GM23338 (cell line): ENCODE measurements around the gene CD59. TPM values are rescaled to one million over a fixed set of nuclear protein-coding genes. Genes with fewer than 3 reads are reported as not detected.

Experiments
- ATAC-seq: fragments of 200-7000 bp; cut with Tn5 transposase; 3 replicates; pipeline ENCODE4 v1.9.1; 2020
- DNase-seq: peaks from one replicate; pipeline ENCODE4 v3.0.0-alpha.2; 2015; ENCODE audit warnings: low spot score
- H2AFZ ChIP-seq: fragments of 200-600 bp; sonication (generic); 2 replicates; pipeline ENCODE4 v1.8.0; 2016; ENCODE audit warnings: antibody characterized with exemption, mild to moderate bottlenecking, moderate library complexity
- H3F3A ChIP-seq: fragments of 200-600 bp; sonication (generic); replicated peaks from 2 replicates; pipeline ENCODE4 v1.8.0; 2017; ENCODE audit warnings: antibody characterized with exemption, mixed run types, low read depth
- H3K27ac ChIP-seq: fragments of 200-600 bp; sonication (generic); 2 replicates; pipeline ENCODE4 v1.6.1; 2016; ENCODE audit warnings: low read depth
- H3K27me3 ChIP-seq: fragments of 200-600 bp; sonication (generic); 2 replicates; pipeline ENCODE4 v1.8.0; 2016; ENCODE audit warnings: mild to moderate bottlenecking, mixed run types, moderate library complexity; ENCODE audit not compliant: insufficient read depth
- H3K36me3 ChIP-seq: fragments of 200-600 bp; sonication (generic); 2 replicates; pipeline ENCODE4 v1.8.0; 2016; ENCODE audit warnings: mild to moderate bottlenecking; ENCODE audit not compliant: insufficient read depth
- H3K4me1 ChIP-seq: fragments of 200-600 bp; sonication (generic); 2 replicates; pipeline ENCODE4 v1.8.0; 2016; ENCODE audit warnings: mild to moderate bottlenecking, moderate library complexity; ENCODE audit not compliant: insufficient read depth
- H3K4me2 ChIP-seq: fragments of 200-600 bp; sonication (generic); 2 replicates; pipeline ENCODE4 v1.7.1; 2017; ENCODE audit warnings: mixed run types
- H3K4me3 ChIP-seq: fragments of 200-600 bp; sonication (generic); 2 replicates; pipeline ENCODE4 v1.6.1; 2016; ENCODE audit warnings: mixed run types
- H3K79me2 ChIP-seq: fragments of 200-600 bp; sonication (generic); replicated peaks from 2 replicates; pipeline ENCODE4 v1.8.0; 2017; ENCODE audit warnings: mild to moderate bottlenecking; ENCODE audit not compliant: insufficient read depth
- H3K9me2 ChIP-seq: fragments of 200-600 bp; sonication (generic); 2 replicates; pipeline ENCODE4 v1.8.0; 2017; ENCODE audit not compliant: insufficient read depth
- H4K20me1 ChIP-seq: fragments of 200-600 bp; sonication (generic); replicated peaks from 2 replicates; pipeline ENCODE4 v1.8.0; 2017; ENCODE audit warnings: mild to moderate bottlenecking; ENCODE audit not compliant: insufficient read depth
- H3K27ac Mint-ChIP-seq: 2 replicates; pipeline ENCODE4 v1.8.0; 2020; ENCODE audit warnings: inconsistent platforms, mild to moderate bottlenecking, moderate library complexity, mixed read lengths
- H3K27me3 Mint-ChIP-seq: 3 replicates; pipeline ENCODE4 v1.8.0; 2022; ENCODE audit warnings: low read depth, mild to moderate bottlenecking, moderate library complexity, mixed read lengths, inconsistent platforms; ENCODE audit not compliant: insufficient read depth, poor library complexity
- H3K36me3 Mint-ChIP-seq: 3 replicates; pipeline ENCODE4 v1.8.0; 2021; ENCODE audit warnings: low read depth, mild to moderate bottlenecking, inconsistent platforms, moderate library complexity, mixed read lengths
- H3K4me1 Mint-ChIP-seq: 3 replicates; pipeline ENCODE4 v1.8.0; 2020; ENCODE audit warnings: mild to moderate bottlenecking, inconsistent platforms, mixed read lengths
- H3K4me3 Mint-ChIP-seq: 3 replicates; pipeline ENCODE4 v1.8.0; 2021; ENCODE audit warnings: moderate library complexity, mild to moderate bottlenecking, inconsistent platforms, mixed read lengths
- H3K9me3 Mint-ChIP-seq: 3 replicates; pipeline ENCODE4 v1.8.0; 2020; ENCODE audit warnings: moderate library complexity, mild to moderate bottlenecking, inconsistent platforms, mixed read lengths
- CREB1 ChIP-seq: fragments of 250-450 bp; sonication (Bioruptor Pico); IDR thresholded peaks from 2 replicates; pipeline ENCODE4 v1.5.0; 2020; ENCODE audit warnings: low read depth, mild to moderate bottlenecking, moderate library complexity
- ETS1 ChIP-seq: IDR thresholded peaks from 2 replicates; pipeline ENCODE4 v1.6.1; 2016; ENCODE audit warnings: antibody characterized with exemption
- EZH2 ChIP-seq: fragments of 200-600 bp; sonication (generic); IDR thresholded peaks from one replicate; pipeline ENCODE4 v1.8.0; 2017; ENCODE audit warnings: antibody characterized with exemption, mild to moderate bottlenecking, low read depth; ENCODE audit not compliant: unreplicated experiment
- EZH2phosphoT487 ChIP-seq: fragments of 200-600 bp; sonication (generic); IDR thresholded peaks from one replicate; pipeline ENCODE4 v1.8.1; 2018; ENCODE audit warnings: antibody characterized with exemption; ENCODE audit not compliant: unreplicated experiment
- JUNB ChIP-seq: IDR thresholded peaks from one replicate; pipeline ENCODE4 v1.6.1; 2016; ENCODE audit warnings: antibody characterized with exemption; ENCODE audit not compliant: unreplicated experiment
- NANOG ChIP-seq: IDR thresholded peaks from 2 replicates; pipeline ENCODE4 v1.6.1; 2016; ENCODE audit warnings: antibody characterized with exemption, borderline replicate concordance
- POLR2AphosphoS5 ChIP-seq: IDR thresholded peaks from 2 replicates; pipeline ENCODE4 v1.6.1; 2016; ENCODE audit warnings: antibody characterized with exemption, low read depth
- STAT1 ChIP-seq: IDR thresholded peaks from one replicate; pipeline ENCODE4 v1.6.1; 2016; ENCODE audit warnings: antibody characterized with exemption; ENCODE audit not compliant: unreplicated experiment
- ZNF114 ChIP-seq: fragments of 250-450 bp; sonication (Bioruptor Pico); IDR thresholded peaks from 2 replicates; pipeline ENCODE4 v1.5.0; 2020; ENCODE audit warnings: mild to moderate bottlenecking, moderate library complexity
- ZNF331 ChIP-seq: fragments of 250-450 bp; sonication (Bioruptor Pico); IDR thresholded peaks from 2 replicates; pipeline ENCODE4 v1.5.0; 2020; ENCODE audit warnings: low read depth, mild to moderate bottlenecking, moderate library complexity
- ZNF462 ChIP-seq: fragments of 250-450 bp; sonication (Bioruptor Pico); IDR thresholded peaks from 2 replicates; pipeline ENCODE4 v1.5.0; 2020; ENCODE audit warnings: mild to moderate bottlenecking, moderate library complexity
- polyA plus RNA-seq: library from polyadenylated mRNA; unstranded; fragments of >200 nt; fragmentation: Nextera tagmentation; extraction: Ambion mirVana; gene quantifications from 2 replicates; pipeline ENCODE4 v1.2.1, GENCODE V29; 2016
- total RNA-seq: library from RNA; depleted of rRNA; stranded (reverse); fragments of >200 nt; shearing (Covaris generic); gene quantifications from 2 replicates; pipeline ENCODE4 v1.2.3, GENCODE V29; 2014
- TF ChIP-seq, protein P1 (sequence below): IDR thresholded peaks from one replicate; pipeline ENCODE4 v1.6.1; 2018; ENCODE audit warnings: antibody characterized with exemption; ENCODE audit not compliant: unreplicated experiment
- TF ChIP-seq, protein P2 (sequence below), 2 experiments: fragments of 200-600 bp in 1 of 2; sonication (generic) in 1 of 2; conservative IDR thresholded peaks; 2 replicates each; pipeline versions ENCODE4 v1.5.1 to v1.6.1; 2016 to 2017; ENCODE audit warnings: antibody characterized with exemption in 2 of 2, low read depth in 2 of 2, mild to moderate bottlenecking in 2 of 2, moderate library complexity in 1 of 2

CD59 gene
- total and polyA plus RNA-seq, 2 experiments from 2014 or later = 41.5 to 86.6 TPM

- H3K4me3 ChIP-seq = peak overlapping the region; percentile 97
- H3K4me2 ChIP-seq = peak overlapping the region; percentile 98
- H2AFZ ChIP-seq = peak overlapping the region; percentile 100; the same call in 1 of the 2 replicates
- no peak overlapping the region for H3K27ac Mint-ChIP-seq
- peaks cover 24% of the 10 kb centered on the region for H3K27me3 Mint-ChIP-seq
- DNase-seq (no peak), ATAC-seq (no peak)
- no peak for TF ChIP-seq ETS1
- TF ChIP-seq ZNF331 = no peak
- TF ChIP-seq, protein P1, sequence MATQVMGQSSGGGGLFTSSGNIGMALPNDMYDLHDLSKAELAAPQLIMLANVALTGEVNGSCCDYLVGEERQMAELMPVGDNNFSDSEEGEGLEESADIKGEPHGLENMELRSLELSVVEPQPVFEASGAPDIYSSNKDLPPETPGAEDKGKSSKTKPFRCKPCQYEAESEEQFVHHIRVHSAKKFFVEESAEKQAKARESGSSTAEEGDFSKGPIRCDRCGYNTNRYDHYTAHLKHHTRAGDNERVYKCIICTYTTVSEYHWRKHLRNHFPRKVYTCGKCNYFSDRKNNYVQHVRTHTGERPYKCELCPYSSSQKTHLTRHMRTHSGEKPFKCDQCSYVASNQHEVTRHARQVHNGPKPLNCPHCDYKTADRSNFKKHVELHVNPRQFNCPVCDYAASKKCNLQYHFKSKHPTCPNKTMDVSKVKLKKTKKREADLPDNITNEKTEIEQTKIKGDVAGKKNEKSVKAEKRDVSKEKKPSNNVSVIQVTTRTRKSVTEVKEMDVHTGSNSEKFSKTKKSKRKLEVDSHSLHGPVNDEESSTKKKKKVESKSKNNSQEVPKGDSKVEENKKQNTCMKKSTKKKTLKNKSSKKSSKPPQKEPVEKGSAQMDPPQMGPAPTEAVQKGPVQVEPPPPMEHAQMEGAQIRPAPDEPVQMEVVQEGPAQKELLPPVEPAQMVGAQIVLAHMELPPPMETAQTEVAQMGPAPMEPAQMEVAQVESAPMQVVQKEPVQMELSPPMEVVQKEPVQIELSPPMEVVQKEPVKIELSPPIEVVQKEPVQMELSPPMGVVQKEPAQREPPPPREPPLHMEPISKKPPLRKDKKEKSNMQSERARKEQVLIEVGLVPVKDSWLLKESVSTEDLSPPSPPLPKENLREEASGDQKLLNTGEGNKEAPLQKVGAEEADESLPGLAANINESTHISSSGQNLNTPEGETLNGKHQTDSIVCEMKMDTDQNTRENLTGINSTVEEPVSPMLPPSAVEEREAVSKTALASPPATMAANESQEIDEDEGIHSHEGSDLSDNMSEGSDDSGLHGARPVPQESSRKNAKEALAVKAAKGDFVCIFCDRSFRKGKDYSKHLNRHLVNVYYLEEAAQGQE = no peak
- TF ChIP-seq POLR2AphosphoS5 = no peak
- TF ChIP-seq EZH2phosphoT487 = no peak
- no peak for TF ChIP-seq JUNB
- TF ChIP-seq ZNF114 (CRISPR knock-in tag) = no peak
- no peak for TF ChIP-seq NANOG
- no peak for TF ChIP-seq CREB1 (CRISPR knock-in tag)
- TF ChIP-seq ZNF462 = no peak
- no peak for TF ChIP-seq STAT1
- no peak for TF ChIP-seq EZH2
- TF ChIP-seq, protein P2, sequence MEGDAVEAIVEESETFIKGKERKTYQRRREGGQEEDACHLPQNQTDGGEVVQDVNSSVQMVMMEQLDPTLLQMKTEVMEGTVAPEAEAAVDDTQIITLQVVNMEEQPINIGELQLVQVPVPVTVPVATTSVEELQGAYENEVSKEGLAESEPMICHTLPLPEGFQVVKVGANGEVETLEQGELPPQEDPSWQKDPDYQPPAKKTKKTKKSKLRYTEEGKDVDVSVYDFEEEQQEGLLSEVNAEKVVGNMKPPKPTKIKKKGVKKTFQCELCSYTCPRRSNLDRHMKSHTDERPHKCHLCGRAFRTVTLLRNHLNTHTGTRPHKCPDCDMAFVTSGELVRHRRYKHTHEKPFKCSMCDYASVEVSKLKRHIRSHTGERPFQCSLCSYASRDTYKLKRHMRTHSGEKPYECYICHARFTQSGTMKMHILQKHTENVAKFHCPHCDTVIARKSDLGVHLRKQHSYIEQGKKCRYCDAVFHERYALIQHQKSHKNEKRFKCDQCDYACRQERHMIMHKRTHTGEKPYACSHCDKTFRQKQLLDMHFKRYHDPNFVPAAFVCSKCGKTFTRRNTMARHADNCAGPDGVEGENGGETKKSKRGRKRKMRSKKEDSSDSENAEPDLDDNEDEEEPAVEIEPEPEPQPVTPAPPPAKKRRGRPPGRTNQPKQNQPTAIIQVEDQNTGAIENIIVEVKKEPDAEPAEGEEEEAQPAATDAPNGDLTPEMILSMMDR (conservative IDR thresholded peaks at IDR 0.05; ENCODE audit: low read depth in 2 of 2) = no peak
- H3K36me3 ChIP-seq = no peaks in the 10 kb centered on the region
- H3K36me3 Mint-ChIP-seq = no peaks in the 10 kb centered on the region
- peaks cover 20% of the 10 kb centered on the region for H3K79me2 ChIP-seq
- no peaks in the 10 kb centered on the region for H3K9me3 Mint-ChIP-seq
- no peak overlapping the region for H3K27ac ChIP-seq
- no peaks in the 10 kb centered on the region for H3F3A ChIP-seq
- peaks cover 29% of the 10 kb centered on the region for H3K27me3 ChIP-seq
- H3K4me1 ChIP-seq = peaks cover 48% of the 10 kb centered on the region
- H3K9me2 ChIP-seq = 0 out of 2 replicates have a peak, but pooled peaks cover under 1% of the 10 kb centered on the region
- peaks cover 50% of the 10 kb centered on the region for H3K4me1 Mint-ChIP-seq
- peak overlapping the region; percentile 85 for H3K4me3 Mint-ChIP-seq
- H4K20me1 ChIP-seq = peaks cover 20% of the 10 kb centered on the region
Measured at GRCh38 chr11:33775467-33775807, 39.2 kb upstream of the CD59 start.
